K562 treated with DMSO at 1 percent for 48 hours (cell line): ENCODE results near the gene CTRB2. TPM values are rescaled to one million over a fixed set of nuclear protein-coding genes. Genes with fewer than 3 reads are reported as not detected.

ENCODE experiments used
- total RNA-seq: library from RNA; unstranded; fragments of 300-600 nt; gene quantifications from 2 replicates; pipeline ENCODE4 v1.2.3, GENCODE V29; 2022; ENCODE audit warnings: low replicate concordance; ENCODE audit errors: extremely low read depth

CTRB2 gene
- not detected in 2 replicates for total RNA-seq

DNA sequence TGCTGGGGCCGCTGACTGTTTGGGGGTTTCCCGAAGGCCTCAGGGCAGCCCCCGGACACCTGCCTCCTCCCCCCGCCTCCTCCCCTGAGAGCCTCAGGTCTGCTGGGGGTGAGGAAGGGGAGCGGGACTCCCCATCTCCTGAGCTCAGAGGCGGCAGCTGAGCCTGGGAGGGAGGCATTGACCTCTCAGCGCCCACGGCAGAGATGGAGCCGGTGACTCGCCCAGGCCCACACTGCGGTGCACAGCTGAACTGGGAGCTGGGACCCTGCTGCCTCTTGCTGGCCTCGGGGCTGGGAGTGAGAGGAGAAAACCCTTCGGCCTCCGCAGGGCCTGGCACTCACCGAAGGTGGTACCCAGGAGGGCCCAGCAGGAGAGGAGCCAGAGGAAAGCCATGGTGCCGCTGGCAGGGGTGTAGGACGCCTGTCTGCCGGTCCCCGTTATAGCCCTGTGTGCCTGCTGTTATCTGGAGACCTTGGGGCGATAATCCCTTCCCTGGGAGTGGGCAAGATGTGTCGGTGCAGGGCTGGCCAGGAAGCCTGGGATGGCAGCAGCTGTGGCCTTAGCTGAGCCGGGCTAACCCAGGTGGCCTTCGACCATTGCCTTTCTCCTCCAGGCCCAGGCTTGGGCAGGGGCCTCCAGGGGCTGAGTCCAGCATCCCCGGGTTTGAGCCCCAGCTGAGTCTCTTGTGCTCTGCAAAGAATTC lies at the start of gene CTRB2:
CTRB2 (minus strand) TSS at position 413 of the 703 bp plus-strand sequence; CDS start at position 393, 20 bp downstream.

DNA sequence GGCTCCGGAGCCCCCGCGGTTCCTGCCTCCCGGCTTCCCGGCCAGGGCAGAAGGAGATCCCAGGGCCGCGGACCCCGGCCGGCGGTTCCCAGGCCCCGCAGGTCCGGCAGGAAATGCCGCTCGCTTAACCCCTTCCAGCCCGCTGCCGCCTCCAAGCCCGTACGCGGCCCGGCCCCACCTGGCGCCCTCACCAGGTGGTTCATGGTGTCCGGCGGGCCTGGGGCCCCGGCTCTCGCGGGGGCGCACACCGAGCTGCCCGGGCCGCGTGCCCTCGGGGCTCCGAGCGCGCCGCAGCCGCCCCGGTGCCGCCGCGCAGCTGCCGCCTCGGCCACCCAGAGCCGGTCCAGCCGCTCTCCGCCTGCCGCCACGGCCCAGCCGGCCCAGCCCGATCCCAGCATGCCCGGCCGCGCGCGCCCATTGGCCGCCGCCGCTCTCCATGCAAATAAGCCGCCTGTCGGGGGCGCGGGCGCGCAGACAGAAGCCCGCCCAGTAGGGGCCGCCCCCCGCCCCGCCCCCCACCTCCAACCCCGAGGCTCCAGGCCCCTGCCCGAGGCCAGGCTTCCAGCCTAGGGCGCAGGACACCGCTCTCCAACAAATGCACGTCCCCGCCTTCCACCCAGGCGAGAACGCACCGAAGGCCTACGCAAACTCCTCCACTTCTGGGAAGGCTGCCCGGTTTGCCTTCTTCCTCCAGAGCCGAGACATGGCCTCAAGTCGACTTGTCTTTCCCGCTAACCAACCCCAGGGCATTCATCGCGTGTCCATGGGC lies 44.5 kb upstream of the CTRB2 start, which contains the start of gene BCAR1:
BCAR1 (minus strand) TSS at position 345 of the 769 bp plus-strand sequence; CDS start at position 203, 142 bp downstream.

DNA sequence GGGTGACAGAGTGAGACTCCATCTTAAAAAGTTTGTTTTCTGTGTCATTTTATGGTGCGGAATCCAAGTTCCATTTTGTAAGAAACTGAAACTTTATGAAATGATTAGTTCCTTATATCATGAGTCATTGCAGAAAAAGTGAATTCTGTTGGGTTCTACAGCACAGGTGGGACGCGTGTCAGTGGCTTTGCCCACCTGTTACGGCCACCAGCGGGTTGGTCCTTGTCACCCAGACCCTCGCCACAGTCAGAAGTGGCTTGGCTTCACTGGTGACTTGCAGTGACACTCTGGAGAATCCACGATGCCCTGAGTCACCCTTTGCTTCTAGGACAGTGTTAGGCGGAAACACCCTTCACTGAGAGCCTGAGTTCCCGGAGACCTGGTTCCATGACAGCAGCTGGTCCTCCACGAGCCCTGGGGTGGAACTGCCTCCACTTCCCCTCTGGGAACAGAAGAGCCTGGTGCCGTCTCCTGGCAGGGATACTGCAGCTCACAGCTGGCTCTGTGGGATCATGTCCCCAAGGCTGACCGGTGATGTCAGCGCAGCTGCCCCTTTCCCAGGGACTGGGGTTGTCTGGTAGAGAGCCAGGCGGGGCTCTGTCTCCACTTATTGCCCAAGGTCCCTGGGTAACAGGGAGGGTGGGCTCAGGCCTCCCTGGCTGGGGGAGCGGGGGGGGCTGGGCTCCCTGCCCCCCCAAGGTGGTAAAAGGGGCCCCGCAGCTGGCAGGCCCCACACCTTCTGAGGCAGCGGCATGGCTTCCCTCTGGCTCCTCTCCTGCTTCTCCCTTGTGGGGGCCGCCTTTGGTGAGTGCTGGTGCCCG lies 11.5 kb upstream of the CTRB2 start, which contains the start of gene CTRB1:
CTRB1 (plus strand) TSS at position 733 of the 821 bp plus-strand sequence; CDS start at position 753, 20 bp downstream.

Other genes starting within 250 kb of the CTRB2 start
- gene WDR59, start 222.0 kb downstream of the CTRB2 start, total RNA-seq: not detected in 2 replicates
- not detected in 2 replicates for gene ZNRF1, start 208.1 kb downstream of the CTRB2 start, total RNA-seq
- gene LDHD, start 90.4 kb downstream of the CTRB2 start, total RNA-seq: not detected in 2 replicates
- gene ZFP1, start 58.6 kb downstream of the CTRB2 start, total RNA-seq: not detected in 2 replicates
- gene CTRB1, start 11.8 kb upstream of the CTRB2 start, total RNA-seq: not detected in 2 replicates
- gene BCAR1, start 44.5 kb upstream of the CTRB2 start, total RNA-seq: not detected in 2 replicates
- gene CFDP1, start 226.3 kb upstream of the CTRB2 start, total RNA-seq: not detected in 2 replicates